ENCODE data around the gene CLDN8.

DNA sequence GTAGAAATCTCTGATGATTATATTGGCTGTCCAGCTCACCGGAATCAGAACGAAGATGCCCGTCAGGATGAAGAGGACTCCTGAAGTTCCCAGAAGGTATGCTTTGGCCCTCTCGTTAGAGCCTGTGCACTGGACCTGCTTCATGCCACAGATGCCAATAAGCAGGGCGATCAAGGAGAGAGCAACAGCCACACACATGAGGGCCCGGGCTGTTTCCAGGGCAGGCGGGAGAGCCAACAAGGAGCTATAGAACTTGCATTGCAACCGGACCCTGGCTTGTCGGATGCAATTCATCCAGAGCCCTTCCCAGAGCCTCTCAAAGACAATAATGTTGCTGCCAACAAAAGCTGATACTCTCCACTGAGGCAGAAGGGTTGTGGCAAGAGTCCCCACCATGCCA is 49.7 kb downstream of the CLDN8 start:
- TF ChIP-seq, protein P1, sequence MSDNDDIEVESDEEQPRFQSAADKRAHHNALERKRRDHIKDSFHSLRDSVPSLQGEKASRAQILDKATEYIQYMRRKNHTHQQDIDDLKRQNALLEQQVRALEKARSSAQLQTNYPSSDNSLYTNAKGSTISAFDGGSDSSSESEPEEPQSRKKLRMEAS (IDR thresholded peaks at IDR 0.05) = no peak
- TF ChIP-seq CEBPB (IDR thresholded peaks at IDR 0.05) = no peak

Data from Ishikawa (cell line).